Measurements from ENCODE around the gene CLPTM1L.
"Not testable (repeated sequence)": the region's sequence is repeated elsewhere in the genome, so short reads cannot be mapped to it uniquely, and the experiment has no call there.

The CLPTM1L gene

GRCh38 chr5:1338506-1339070, 6.3 kb downstream of the CLPTM1L start:
- DNase-seq: no peak

GRCh38 chr5:1338196-1338490, 6.8 kb downstream of the CLPTM1L start:
- no peak for DNase-seq

GRCh38 chr5:1337489-1338195, 7.3 kb downstream of the CLPTM1L start:
- DNase-seq: no peak

- no peak for DNase-seq
Measured at GRCh38 chr5:1336749-1337488, 8.0 kb downstream of the CLPTM1L start.

GRCh38 chr5:1336106-1336561, 8.8 kb downstream of the CLPTM1L start:
- DNase-seq: no peak

- DNase-seq: no peak
Measured at GRCh38 chr5:1335540-1336095, 9.3 kb downstream of the CLPTM1L start.

GRCh38 chr5:1334831-1335539, 9.9 kb downstream of the CLPTM1L start:
- DNase-seq: no peak

GRCh38 chr5:1333986-1334385, 10.9 kb downstream of the CLPTM1L start:
- DNase-seq: no peak

- DNase-seq: not testable (repeated sequence)
Measured at GRCh38 chr5:1333286-1333685, 11.6 kb downstream of the CLPTM1L start.

- DNase-seq: no peak
Measured at GRCh38 chr5:1332461-1333001, 12.4 kb downstream of the CLPTM1L start.

- DNase-seq: no peak
Measured at GRCh38 chr5:1331861-1332405, 13.0 kb downstream of the CLPTM1L start.

- no peak for DNase-seq
Measured at GRCh38 chr5:1330847-1331831, 13.8 kb downstream of the CLPTM1L start.

- no peak for DNase-seq
Measured at GRCh38 chr5:1330146-1330846, 14.6 kb downstream of the CLPTM1L start.

GRCh38 chr5:1329111-1329579, 15.8 kb downstream of the CLPTM1L start:
- DNase-seq: no peak

- DNase-seq: not testable (repeated sequence)
Measured at GRCh38 chr5:1328237-1329110, 16.4 kb downstream of the CLPTM1L start.

- DNase-seq: not testable (repeated sequence)
Measured at GRCh38 chr5:1326901-1327756, 17.8 kb downstream of the CLPTM1L start.

GRCh38 chr5:1326532-1326875, 18.4 kb downstream of the CLPTM1L start:
- not testable (repeated sequence) for DNase-seq

- DNase-seq: no peak
Measured at GRCh38 chr5:1325870-1326531, 18.9 kb downstream of the CLPTM1L start.

Measured in CD4-positive, alpha-beta T cell treated with Interleukin-4 for 4 hours (primary cell).